Brain microvascular endothelial cell (primary cell): ENCODE measurements around the gene DNAJC16.
A peak's percentile ranks its signal among the peaks of the same experiment; 100 is the strongest.

Source experiments
- DNase-seq: peaks from one replicate; pipeline ENCODE4 v3.0.0-alpha.2; 2020
- H3K27ac ChIP-seq: fragments of 250-450 bp; sonication (Bioruptor Pico); 2 replicates; pipeline ENCODE4 v1.5.1; 2020; ENCODE audit warnings: mild to moderate bottlenecking, moderate library complexity
- H3K27me3 ChIP-seq: fragments of 250-450 bp; sonication (Bioruptor Pico); replicated peaks from 2 replicates; pipeline ENCODE4 v1.5.1; 2020; ENCODE audit warnings: mild to moderate bottlenecking
- H3K36me3 ChIP-seq: fragments of 250-450 bp; sonication (Bioruptor Pico); replicated peaks from 2 replicates; pipeline ENCODE4 v1.5.1; 2020; ENCODE audit warnings: mild to moderate bottlenecking
- H3K4me3 ChIP-seq: 2 replicates; pipeline ENCODE4 v1.5.1; 2011; ENCODE audit warnings: low read depth, mild to moderate bottlenecking, control low read depth, low read length, moderate library complexity
- in situ Hi-C: cut with HindIII; loops from 2 replicates; pipeline ENCODE4 v1.10.0; 2017; ENCODE audit warnings: low sequenced_read_pairs, low pct_ligation_motif_present
- TF ChIP-seq, protein P1 (sequence below): IDR thresholded peaks from 2 replicates; pipeline ENCODE4 v1.5.1; 2011; ENCODE audit warnings: low read depth, mild to moderate bottlenecking, moderate library complexity, low read length, control low read depth, inconsistent platforms; ENCODE audit errors: missing control alignments

DNAJC16 gene

DNA sequence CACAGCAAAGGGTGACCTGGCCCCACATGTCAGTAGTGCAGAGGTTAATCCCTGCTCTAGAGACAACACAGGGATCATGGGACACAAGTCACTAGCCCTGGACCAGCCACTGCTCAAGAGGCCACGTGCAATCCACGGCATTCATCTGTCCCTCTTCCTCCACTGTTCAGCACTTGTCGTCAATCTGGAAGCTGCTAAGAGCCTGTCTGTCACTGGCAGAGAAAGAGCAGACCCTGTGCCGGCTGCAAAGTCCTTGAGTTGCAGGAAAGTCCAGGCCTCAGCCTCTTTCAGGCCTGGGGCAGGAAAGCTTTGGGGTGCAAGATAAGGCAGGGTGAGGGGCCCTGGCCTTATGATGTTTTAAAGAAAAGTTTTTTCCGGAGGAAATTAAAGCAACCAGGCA is 34.1 kb upstream of the DNAJC16 start:
- no peaks in the 10 kb centered on the region for H3K27me3 ChIP-seq
- H3K27ac ChIP-seq = no peak overlapping the region
- TF ChIP-seq, protein P1, sequence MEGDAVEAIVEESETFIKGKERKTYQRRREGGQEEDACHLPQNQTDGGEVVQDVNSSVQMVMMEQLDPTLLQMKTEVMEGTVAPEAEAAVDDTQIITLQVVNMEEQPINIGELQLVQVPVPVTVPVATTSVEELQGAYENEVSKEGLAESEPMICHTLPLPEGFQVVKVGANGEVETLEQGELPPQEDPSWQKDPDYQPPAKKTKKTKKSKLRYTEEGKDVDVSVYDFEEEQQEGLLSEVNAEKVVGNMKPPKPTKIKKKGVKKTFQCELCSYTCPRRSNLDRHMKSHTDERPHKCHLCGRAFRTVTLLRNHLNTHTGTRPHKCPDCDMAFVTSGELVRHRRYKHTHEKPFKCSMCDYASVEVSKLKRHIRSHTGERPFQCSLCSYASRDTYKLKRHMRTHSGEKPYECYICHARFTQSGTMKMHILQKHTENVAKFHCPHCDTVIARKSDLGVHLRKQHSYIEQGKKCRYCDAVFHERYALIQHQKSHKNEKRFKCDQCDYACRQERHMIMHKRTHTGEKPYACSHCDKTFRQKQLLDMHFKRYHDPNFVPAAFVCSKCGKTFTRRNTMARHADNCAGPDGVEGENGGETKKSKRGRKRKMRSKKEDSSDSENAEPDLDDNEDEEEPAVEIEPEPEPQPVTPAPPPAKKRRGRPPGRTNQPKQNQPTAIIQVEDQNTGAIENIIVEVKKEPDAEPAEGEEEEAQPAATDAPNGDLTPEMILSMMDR = no peak
- in situ Hi-C loops = no loop called here
- H3K36me3 ChIP-seq = no peaks in the 10 kb centered on the region
- H3K4me3 ChIP-seq = no peak overlapping the region
- DNase-seq = no peak

DNA sequence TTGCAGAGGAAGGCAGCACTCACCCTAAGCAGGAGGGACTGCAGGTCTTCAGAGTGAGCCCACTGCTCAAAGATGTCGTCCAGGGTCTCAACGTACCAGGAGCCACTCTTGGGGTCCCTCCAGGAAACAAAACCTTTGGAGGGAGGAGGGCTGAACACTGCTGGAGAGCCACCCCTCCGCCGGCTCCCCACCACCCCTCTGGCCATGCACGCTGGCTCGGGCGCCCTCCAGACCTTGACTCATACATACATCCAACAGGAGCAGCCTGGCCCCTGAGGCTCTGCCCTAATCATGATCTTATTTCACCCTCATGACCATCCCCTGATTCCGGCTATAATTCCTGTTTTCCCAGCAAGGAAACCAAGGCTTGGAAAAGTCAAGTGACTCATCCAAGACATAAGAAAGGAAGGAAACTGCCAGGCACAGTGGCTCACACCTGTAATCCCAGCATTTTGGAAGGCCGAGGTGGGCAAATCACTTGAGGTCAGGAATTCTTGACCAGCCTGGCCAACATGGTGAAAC is 32.7 kb upstream of the DNAJC16 start:
- DNase-seq = no peak
- no peak overlapping the region for H3K4me3 ChIP-seq
- in situ Hi-C loops = no loop called here
- TF ChIP-seq, protein P1 = no peak
- H3K27me3 ChIP-seq = no peaks in the 10 kb centered on the region
- no peak overlapping the region for H3K27ac ChIP-seq
- H3K36me3 ChIP-seq = no peaks in the 10 kb centered on the region

DNA sequence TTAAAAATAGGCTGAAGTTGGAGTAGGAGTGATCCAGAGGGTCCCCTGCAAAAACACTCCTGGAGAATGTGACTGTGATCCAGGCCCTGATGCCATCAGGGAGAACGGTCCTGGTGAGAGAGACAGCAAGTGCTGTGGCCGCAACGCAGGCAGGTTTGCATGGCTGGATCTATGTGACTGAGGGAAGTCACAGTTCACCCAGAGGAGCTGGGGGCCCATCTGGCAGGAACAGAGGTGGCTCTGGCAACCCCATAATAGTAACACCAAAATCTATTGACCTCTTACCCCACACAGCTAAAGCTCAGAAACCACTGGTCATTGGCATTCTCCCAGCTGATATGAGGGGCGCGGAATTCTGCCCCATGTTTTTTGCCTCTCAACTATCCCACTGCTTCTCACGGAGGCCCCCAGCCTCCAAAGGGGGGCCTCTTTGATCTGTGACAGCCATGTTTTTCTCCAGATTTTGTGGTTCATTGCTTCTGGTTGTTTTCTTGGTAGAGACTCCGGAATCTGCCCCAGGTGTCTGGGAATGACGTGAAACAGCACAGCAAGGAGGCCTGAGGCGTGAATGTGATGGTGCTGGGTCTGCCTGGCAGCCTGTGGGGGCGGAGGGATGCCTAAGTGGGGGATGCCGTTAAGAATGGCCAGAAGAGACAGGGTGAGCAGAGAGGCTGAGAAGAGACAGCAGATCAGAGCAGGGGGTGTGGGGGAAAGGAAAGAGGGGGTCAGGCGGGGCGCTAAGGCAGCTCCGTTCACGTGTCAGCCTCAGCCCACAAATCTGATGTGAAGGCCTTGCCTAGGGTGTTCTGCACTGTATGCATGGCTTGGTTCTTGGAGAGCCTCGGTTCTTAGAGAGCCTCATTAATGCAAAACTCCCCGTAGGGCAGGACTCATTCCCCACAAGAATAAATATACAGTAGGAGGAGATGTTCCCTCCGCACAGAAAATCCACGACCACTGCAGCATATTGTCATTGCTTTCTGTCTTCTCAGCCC is 26.2 kb upstream of the DNAJC16 start:
- no peak overlapping the region for H3K27ac ChIP-seq
- in situ Hi-C loops = no loop called here
- no peak for DNase-seq

DNA sequence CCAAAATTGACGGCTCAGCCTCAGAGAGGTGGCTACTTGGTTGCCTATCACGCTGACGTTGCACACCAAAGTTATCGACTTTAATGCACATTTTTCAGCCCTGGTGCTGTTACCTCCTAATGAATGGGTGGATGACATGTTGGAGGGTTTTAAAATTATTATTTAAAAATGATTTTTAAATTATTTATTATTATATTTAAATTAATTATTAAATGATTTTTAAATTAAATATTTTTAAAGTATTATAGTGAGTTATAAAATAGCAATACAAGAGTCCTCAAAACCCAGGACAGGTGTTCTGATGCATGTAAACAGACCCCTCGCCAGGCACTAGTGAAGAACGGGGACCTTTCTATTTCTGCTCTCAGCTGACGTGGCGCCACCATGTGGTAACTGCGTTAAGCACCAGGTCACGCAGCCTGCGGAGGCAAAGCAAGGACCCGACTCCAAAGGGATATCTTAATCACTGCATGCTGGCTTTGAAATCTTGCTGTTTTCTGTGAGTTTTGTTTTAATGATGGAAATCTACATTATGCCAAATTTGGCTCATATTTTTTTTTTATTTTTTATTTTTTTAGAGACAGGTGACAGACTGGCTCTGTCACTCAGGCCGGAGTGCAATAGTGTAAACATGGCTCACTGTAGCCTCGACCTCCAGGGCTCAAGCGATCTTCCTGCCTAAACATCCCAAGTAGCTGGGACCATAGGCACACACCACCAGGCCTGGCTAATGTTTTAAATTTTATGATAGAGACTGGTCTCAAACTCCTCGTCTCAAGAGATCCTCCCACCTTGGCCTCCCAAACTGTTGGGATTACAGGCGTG is 25.2 kb upstream of the DNAJC16 start:
- H3K36me3 ChIP-seq = no peaks in the 10 kb centered on the region
- peak; percentile 53 for DNase-seq
- TF ChIP-seq, protein P1 = peak; percentile 94
- H3K4me3 ChIP-seq = no peak overlapping the region
- in situ Hi-C loops = no loop called here
- H3K27me3 ChIP-seq = no peaks in the 10 kb centered on the region
- no peak overlapping the region for H3K27ac ChIP-seq

More for the DNA sequence above, 26.2 kb upstream of the DNAJC16 start:
- TF ChIP-seq, protein P1 = no peak
- no peaks in the 10 kb centered on the region for H3K36me3 ChIP-seq
- no peak overlapping the region for H3K4me3 ChIP-seq
- no peaks in the 10 kb centered on the region for H3K27me3 ChIP-seq

DNA sequence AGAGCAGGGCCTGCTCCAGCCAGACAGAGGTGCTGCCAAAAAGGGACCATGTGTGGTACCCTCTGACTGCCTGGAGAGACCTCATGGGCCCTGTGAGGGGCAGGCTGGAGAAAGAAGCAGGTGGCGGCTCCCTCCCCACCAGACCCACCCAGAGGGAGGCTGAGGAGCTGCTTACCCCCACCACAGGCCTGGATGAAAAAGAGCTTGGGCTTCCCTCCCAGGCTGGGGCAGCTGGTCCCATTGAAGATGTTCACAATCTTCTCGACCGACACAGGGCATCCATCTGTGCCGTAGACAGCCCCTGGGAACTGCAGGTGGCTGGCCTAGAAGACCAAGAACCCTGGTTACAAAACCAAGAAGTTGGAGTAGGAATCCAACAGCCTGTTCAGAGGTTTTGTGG is 22.2 kb upstream of the DNAJC16 start:
- in situ Hi-C loops = no loop called here
- no peak overlapping the region for H3K27ac ChIP-seq
- TF ChIP-seq, protein P1 = no peak
- no peak for DNase-seq
- H3K27me3 ChIP-seq = no peaks in the 10 kb centered on the region
- no peaks in the 10 kb centered on the region for H3K36me3 ChIP-seq
- no peak overlapping the region for H3K4me3 ChIP-seq
